Testis (tissue), 2 donors: ENCODE data around the gene GMDS.

Experiments
- CTCF ChIP-seq, 3 experiments: fragments of 450-650 bp in 2 of 3; fragments of 200-600 bp in 1 of 3; sonication (generic) in 1 of 3; IDR thresholded peaks; one replicate each; pipeline ENCODE4 v1.5.1; 2016 to 2019; ENCODE audit warnings: antibody characterized with exemption in 3 of 3, mild to moderate bottlenecking in 2 of 3, moderate library complexity in 1 of 3
- POLR2A ChIP-seq: fragments of 450-650 bp; IDR thresholded peaks from one replicate; pipeline ENCODE4 v1.6.1; 2017; ENCODE audit warnings: antibody characterized with exemption, mild to moderate bottlenecking, moderate library complexity

GRCh38 chr6:1758076-1758679 lies 487.2 kb downstream of the GMDS start:
- TF ChIP-seq POLR2A (no peak), CTCF (IDR thresholded peaks at IDR 0.05) (no peak)
